Kidney epithelial cell (primary cell): ENCODE measurements around the gene TUBA8. TPM values are rescaled to one million over a fixed set of nuclear protein-coding genes. Genes with fewer than 3 reads are reported as not detected.

ENCODE experiments used
- DNase-seq: peaks from one replicate; pipeline ENCODE4 v3.0.0-alpha.2; 2010; ENCODE audit warnings: low read depth
- H3K27me3 ChIP-seq: 2 replicates; pipeline ENCODE4 v1.6.0; 2011; ENCODE audit warnings: low read length; ENCODE audit not compliant: control insufficient read depth, insufficient read depth
- H3K36me3 ChIP-seq: 2 replicates; pipeline ENCODE4 v1.5.1; 2011; ENCODE audit warnings: low read length; ENCODE audit not compliant: control insufficient read depth, insufficient read depth
- H3K4me3 ChIP-seq: 2 replicates; pipeline ENCODE4 v1.5.1; 2011; ENCODE audit warnings: low read depth, mild to moderate bottlenecking, control low read depth, low read length
- total RNA-seq: library from RNA; depleted of rRNA; stranded (reverse); fragments of >200 nt; gene quantifications from 2 replicates; pipeline ENCODE4 v1.2.3, GENCODE V29; 2015
- TF ChIP-seq, protein P1 (sequence below): IDR thresholded peaks from 2 replicates; pipeline ENCODE4 v1.5.1; 2011; ENCODE audit warnings: mild to moderate bottlenecking, moderate library complexity, low read length, control low read depth, inconsistent platforms; ENCODE audit not compliant: insufficient read depth, poor library complexity, severe bottlenecking

The TUBA8 gene
- total RNA-seq, 1 donor from 2014 or later: 2.2 TPM

- TF ChIP-seq, protein P1, sequence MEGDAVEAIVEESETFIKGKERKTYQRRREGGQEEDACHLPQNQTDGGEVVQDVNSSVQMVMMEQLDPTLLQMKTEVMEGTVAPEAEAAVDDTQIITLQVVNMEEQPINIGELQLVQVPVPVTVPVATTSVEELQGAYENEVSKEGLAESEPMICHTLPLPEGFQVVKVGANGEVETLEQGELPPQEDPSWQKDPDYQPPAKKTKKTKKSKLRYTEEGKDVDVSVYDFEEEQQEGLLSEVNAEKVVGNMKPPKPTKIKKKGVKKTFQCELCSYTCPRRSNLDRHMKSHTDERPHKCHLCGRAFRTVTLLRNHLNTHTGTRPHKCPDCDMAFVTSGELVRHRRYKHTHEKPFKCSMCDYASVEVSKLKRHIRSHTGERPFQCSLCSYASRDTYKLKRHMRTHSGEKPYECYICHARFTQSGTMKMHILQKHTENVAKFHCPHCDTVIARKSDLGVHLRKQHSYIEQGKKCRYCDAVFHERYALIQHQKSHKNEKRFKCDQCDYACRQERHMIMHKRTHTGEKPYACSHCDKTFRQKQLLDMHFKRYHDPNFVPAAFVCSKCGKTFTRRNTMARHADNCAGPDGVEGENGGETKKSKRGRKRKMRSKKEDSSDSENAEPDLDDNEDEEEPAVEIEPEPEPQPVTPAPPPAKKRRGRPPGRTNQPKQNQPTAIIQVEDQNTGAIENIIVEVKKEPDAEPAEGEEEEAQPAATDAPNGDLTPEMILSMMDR: peak; percentile 74
- no peaks in the 10 kb centered on the region for H3K36me3 ChIP-seq
- DNase-seq: no peak
- no peaks in the 10 kb centered on the region for H3K27me3 ChIP-seq
- H3K4me3 ChIP-seq: no peak overlapping the region
Measured at GRCh38 chr22:18075720-18076497, 34.7 kb upstream of the TUBA8 start.

- no peak for DNase-seq
- Histone ChIP-seq H3K36me3 (no peaks in the 10 kb centered on the region), H3K27me3 (no peaks in the 10 kb centered on the region), H3K4me3 (peak overlapping the region; percentile 89)
- TF ChIP-seq, protein P1: no peak
Measured at GRCh38 chr22:18077087-18077638, 33.4 kb upstream of the TUBA8 start.

DNA sequence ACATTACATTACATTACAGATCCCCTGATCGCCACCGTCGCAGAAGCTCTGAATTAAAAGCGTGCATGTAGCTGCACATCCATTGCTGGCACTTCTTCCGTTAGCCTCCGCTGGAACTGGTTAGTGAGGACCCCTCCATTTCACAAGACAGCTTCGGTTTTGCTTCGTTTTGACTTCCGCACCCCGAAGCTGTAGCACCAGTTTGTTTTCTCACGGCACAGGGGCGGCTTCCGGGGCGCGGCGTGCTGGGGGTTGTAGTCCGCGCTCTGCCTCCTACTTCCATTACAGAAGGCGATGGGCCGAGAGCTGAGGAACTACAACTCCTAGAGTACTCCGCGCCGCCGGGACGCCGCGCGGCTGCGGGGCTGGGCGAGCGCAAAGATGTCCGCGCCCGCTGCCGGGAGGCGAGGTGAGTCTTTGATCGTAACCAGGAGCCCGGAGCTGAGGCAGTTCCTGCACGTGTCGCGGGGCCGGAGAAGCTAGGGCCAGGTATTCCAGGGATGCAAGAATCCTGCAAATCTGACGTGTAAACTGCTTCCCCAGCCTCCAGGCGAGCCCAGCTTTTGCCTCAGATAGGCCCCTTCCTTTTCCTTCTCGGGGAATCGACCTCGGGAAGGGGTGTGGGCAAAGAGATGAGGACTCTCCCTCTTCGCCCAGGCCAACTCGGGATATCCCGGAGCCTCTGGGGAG lies 32.8 kb upstream of the TUBA8 start, which contains the start of gene PEX26:
Gene PEX26 (plus strand): TSS at position 352 of the 690 bp plus-strand sequence. CDS start 387 bp downstream, outside the sequence.
- H3K4me3 ChIP-seq: peak within 1 kb of the TSS; percentile 89
- H3K36me3 ChIP-seq: no peaks in the 10 kb centered on the region
- TF ChIP-seq, protein P1: no peak
- no peak for DNase-seq
- H3K27me3 ChIP-seq: no peaks in the 10 kb centered on the region

DNA sequence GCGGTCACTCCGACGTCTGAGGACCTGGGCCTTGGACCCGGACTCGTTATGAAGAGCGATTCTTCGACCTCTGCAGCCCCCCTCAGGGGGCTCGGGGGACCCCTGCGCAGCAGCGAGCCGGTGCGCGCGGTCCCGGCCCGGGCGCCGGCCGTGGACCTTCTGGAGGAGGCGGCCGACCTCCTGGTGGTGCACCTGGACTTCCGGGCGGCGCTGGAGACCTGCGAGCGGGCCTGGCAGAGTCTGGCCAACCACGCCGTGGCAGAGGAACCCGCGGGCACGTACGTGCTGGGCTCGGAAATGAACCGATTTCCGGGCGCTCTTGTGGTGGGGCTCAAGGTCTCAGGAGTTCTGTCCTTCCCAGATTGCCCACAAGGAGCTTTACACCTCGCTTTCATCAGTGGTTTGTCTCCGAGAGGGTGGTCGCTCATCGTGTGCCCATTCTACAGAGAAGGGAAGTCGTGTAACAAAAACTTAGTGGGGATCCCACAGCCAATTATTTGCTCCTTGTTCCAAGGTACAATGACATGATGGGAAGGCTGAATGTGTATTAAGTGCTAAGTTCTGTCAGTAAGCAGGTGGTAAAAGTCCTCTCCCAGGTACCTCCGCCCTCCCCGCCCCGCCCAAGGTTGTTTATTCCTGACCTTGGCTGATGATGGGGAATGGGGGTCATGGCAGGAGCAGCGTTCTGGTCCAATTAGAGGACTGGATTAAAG lies 32.1 kb upstream of the TUBA8 start:
- Histone ChIP-seq H3K4me3 (peak overlapping the region; percentile 89), H3K36me3 (no peaks in the 10 kb centered on the region), H3K27me3 (no peaks in the 10 kb centered on the region)
- no peak for DNase-seq
- TF ChIP-seq, protein P1: no peak

GRCh38 chr22:18079706-18080233 lies 30.8 kb upstream of the TUBA8 start:
- TF ChIP-seq, protein P1: no peak
- Histone ChIP-seq H3K27me3 (no peaks in the 10 kb centered on the region), H3K4me3 (no peak overlapping the region), H3K36me3 (no peaks in the 10 kb centered on the region)
- no peak for DNase-seq
